ENCODE measurements around the gene HOOK2.
A peak's percentile ranks its signal among the peaks of the same experiment; 100 is the strongest.
"Not testable (repeated sequence)": the region's sequence is repeated elsewhere in the genome, so short reads cannot be mapped to it uniquely, and the experiment has no call there.

Gene HOOK2

DNA sequence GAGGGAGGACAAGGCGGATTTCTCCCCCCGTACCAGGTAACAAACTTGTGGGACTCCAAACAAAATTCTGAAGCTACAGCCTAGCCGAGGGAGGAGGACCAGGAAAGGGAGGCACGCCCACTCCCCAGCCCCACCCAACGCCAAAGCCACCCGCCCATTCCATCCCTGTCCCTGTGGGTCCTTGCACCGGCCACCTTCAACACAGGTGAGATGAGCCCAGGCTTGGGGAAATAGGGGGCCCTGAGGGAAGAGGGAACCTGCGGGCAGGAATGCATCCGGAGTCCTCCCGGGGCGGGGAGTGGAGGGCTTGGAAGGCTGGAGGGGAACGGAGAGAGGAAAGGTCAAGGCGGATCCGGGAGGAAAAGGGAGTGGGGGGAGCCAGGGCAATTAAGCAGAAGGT is 23.7 kb downstream of the HOOK2 start, which contains the start of gene BEST2:
Gene BEST2 (plus strand): TSS at position 157 of the 400 bp plus-strand sequence. CDS start 802 bp downstream, outside the sequence.
- no peak for FAIRE-seq

GRCh38 chr19:12750851-12751250 is 24.5 kb downstream of the HOOK2 start:
- FAIRE-seq: no peak

- no peak for FAIRE-seq
These were observed 25.3 kb downstream of the HOOK2 start for GRCh38 chr19:12749938-12750521.

- no peak for FAIRE-seq
These were observed 26.9 kb downstream of the HOOK2 start for GRCh38 chr19:12748489-12748888.

GRCh38 chr19:12745166-12745897 is 30.0 kb downstream of the HOOK2 start:
- FAIRE-seq: no peak

DNA sequence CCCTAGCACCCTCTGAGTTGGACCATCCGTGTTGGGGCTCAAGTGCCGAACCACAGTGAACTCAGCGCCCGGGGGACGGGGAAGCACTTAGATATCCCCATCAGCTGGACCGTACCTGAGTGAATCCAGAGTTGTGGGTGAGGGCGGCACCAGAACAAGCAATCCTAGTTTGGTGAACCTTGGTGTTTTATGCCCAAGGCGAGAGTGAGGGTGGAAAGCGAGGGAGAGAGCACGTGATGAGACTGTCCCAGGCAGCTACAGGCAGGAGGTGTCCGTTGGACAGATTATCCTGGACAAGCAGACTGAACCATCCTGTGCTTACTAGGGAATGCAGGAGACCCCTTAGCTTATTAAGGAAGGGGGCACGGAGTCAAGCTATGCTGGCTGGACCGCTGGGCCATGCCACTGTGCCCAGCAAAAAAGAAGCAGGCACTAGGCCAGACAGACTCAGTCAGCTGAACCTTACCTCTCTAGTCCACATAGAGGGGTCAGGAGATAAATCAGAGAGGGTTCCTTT is 37.5 kb downstream of the HOOK2 start:
- no peak for FAIRE-seq

DNA sequence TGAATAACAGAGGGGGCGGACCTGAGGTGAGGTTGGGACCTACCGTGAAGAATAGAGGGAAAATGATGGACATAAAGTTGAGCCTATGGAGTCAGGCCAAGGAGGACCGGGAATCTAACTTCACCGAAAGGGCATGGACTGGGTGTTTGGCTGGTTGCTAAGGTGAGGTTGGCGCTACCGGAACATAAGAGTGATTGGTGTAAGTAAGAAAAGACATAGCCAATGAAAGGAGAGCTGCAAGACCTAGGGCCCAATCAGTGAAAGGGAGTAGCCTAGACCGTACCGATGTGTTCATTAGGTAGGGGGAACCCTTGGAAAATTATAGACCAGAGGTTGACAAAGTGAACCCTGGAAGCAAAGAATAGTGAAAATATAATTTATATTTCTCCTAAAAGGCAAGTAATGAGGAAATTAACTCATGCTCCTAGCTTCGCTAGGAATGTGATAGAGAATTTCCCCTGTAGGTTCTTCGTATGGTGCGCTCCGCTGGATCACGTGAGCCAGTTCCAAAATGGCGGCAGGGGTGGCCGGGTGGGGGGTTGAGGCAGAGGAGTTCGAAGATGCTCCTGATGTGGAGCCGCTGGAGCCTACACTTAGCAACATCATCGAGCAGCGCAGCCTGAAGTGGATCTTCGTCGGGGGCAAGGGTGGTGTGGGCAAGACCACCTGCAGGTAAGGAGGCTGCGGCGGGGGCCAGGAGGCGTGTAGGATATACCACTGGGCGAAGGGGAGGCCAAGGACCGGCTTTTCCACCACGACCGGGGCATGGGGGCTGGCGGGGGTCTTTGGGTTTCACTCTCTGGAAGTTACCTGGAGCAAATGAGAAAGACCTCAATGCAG is 38.1 kb downstream of the HOOK2 start, which contains the start of gene GET3:
Gene GET3 (plus strand): TSS at position 503 of the 840 bp plus-strand sequence. CDS start 9 bp downstream, at position 512.
- peak; percentile 99 for FAIRE-seq

- no peak for FAIRE-seq
These were observed 41.8 kb downstream of the HOOK2 start for GRCh38 chr19:12733369-12734214.

DNA sequence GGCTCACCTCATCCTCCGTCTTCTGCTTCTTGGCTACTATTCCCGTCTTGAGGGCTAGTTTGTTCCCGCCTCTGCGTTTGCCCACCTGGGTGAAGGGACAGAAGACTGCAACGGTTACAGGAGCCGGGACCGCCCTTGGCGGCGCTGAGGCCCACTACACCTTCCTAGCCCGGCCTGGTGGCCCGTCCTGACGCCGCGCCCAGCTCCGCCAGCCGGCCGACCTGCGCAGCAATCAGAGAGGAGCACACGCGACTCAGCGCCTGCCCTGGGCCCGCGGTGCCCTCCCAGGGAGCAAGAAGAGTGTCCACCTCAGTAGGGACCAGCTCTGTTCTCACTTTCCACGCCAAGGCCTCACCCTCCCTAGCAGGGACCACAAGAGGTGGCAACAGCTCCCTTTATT is 44.0 kb downstream of the HOOK2 start:
- no peak for FAIRE-seq

- no peak for FAIRE-seq
These were observed 45.3 kb downstream of the HOOK2 start for GRCh38 chr19:12730064-12730463.

DNA sequence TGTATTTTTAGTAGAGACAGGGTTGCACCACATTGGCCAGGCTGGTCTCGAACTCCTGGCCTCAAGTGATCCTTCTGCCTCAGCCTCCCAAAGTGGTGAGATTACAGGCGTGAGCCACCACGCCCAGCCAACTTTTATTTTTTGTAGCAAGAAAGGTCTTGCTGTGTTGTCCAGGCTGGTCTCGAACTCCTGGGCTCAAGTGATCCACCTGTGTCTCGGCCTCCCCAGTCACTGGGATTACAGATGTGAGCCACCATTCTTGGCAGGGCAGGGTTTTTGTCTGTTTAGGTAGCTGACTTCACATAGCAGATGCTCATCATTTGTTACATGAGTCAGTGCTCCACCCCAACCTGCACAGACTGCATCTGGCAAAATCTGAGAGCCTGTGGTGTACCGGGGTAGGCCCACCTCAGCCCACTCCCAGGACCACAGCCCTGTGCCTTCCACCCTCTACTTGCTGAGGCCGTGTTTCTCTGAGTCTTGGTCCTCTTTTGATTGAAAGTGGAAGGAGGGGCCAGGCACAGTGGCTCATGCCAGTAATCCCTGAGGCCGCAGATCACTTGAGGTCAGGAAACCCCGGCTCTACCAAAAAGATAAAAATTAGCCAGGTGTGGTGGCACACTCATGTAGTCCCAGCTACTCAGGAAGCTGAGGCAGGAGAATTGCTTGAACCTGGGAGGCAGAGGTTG is 47.5 kb downstream of the HOOK2 start:
- no peak for FAIRE-seq

DNA sequence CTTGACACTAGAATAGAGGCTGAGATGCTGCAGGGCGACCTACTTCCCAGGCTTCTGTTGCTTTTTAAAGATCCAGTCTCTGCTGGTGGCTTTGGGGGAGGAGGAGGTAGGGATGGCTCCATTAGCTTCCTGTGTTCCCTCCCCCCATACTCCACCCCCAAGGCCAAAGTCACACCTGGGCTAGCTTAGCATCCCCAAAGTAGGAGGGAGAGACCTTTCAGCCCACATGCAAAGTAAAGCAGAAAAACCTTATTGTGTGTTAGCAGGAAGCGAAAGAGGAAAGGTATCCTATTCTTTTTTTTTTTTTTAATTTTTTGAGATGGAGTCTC is 48.4 kb downstream of the HOOK2 start:
- FAIRE-seq: no peak

DNA sequence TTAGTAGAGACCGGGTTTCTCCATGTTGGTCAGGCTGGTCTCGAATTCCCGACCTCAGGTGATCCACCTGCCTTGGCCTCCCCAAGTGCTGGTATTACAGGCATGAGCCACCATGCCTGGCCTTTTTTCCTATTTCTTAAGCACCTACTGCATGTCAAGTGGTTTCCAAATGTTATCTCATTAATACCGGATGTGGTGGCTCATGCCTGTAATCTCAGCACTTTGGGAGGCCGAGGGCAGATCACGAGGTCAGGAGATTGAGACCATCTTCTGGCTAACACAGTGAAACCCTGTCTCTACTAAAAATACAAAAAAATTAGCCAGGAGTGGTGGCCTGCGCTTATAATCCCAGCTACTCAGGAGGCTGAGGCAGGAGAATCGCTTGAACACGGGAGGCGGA is 49.7 kb downstream of the HOOK2 start:
- FAIRE-seq: not testable (repeated sequence)

- no peak for FAIRE-seq
These were observed 51.5 kb downstream of the HOOK2 start, which contains the start of gene TNPO2 for GRCh38 chr19:12723641-12724426. TSS of gene TNPO2 (minus strand) at chr19:12723932. CDS start at chr19:12720977, 2,955 bp downstream.

DNA sequence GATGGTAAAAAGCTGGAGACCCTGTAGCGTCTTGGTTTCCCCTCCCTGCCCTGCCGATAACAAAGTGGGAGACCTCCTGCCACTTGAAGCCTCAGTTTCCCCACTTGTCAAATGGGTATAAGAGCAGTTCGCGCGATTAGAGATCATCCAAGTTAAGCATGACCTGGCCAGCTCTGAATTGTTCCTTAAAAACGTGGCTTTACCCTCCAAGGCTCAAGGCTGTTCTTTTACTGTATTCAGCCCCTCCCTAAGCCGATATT is 52.0 kb downstream of the HOOK2 start:
- no peak for FAIRE-seq

DNA sequence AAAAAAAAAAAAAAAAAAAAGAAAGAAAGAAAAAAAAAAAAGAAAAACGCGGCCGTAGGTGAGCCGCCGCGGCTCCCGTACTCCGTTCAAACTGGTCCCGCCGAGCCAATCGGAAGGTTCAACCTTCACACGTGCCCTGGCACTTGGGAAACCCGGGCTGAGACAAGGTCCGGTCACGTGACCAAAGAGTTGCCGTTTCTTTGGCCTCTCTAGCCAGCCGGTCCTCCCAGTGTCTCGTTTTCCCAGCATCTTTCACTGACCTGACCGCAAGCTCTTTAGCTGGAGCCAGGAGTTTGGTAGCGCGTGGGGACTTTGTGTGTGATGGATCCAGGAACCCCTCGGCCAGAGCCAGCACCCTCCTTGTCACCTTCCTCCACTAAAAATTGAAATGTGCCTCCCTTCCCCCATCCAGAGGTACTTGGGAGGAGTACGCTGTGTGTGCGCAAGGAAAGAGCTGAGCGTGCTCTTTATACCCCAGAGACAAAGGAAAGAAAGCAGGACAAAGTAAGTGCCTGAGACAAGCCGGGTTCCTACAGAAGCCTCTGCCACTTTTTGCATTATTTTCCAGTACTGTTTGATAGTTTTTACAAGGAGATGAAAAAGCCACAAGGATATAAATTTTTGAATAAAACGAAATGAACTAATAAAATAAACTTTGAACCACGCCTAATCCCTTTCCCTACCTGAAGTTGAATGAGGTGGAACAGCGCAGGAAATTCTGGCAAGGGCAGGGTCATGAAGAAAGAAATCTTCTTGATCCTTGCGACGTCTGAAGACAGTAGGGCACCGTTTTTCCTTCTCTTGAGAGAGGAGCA is 52.6 kb downstream of the HOOK2 start:
- FAIRE-seq: peak; percentile 97

DNA sequence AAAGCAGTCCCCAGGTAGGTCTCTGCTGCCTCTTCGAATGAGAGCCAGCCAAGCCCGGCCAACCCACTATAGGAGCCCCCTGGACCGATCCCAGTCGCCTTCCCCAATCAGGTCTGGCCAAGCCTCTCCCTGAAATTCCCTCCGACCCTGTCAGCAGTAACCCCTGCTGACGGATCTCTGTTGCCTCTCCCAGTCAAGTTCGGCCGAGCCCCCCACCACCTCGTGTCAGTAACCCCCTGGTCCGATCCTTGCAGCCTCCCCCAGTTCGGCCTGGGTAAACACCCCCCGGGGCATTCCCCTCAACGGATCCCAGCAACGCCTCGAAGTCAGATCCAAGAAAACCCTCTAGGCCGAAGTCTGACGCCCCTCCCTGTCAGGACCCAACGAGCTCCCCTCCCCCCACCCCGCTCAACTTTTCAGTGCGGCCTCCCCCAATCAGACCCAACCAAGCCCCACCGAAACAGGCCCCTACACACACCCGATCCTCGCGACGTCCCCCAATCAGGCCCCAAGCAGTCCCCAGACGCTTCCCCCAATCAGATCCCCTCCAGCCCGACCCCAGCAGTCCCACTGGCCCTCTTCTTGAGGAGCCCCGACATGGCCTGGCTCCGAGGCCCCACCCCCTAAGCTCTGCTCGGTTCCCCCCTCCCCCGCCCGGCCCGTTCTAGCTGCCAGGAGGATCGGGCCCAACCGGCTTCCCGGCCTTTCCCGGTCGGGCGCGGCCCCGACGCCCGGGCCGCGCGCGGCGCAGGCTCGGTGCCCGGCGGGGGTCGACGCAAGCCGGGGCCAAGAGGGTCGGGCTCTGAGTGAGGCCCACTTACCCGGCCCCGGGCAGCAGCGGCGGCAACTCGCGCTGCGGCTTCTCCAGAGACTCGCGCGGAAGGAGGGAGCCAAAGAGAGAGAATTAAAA is 53.4 kb downstream of the HOOK2 start:
- no peak for FAIRE-seq

DNA sequence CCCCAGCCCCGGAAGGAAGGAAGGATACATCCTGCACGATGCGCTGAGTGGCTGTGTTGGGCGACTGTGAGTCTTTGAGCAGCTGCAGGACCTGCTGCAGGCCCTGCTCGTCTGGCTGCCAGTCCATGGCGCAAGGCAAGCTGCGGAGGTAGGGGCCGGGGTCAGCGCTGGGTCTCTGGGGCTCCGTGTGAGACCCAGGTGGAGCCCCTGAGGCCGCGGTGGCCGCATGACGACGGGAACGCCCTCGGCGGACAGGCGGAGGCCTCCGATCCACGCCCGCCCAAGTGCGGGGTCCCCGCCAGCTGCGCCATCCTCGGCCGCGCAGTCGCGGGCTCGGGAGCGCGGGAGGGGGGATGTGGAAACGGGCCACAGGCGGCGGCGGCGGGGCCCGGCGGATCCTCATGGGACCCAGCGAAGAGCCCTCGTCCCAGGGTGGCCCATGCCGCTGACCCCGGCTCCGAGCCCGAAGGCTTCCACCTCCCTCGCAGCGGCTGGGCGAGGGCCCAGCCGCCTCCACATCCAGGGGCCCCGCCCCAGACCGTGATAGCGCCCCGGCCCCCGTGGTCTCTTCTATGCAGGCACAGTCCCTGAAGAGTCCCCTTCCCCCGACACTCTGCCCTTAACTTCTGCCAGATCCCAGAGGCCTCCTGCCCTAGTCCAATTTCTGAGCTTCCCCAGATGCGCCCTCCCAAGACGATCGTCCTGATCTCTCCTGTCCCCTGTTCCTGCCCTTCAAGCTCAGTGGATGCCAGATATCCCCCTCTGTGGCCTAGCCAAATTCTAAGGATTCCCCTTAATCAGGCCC is 54.3 kb downstream of the HOOK2 start:
- FAIRE-seq: no peak

All from endometrium (tissue), 2 donors.